ENCODE data around the gene ARHGDIA.

GRCh38 chr17:81865733-81866439 is 5.3 kb downstream of the ARHGDIA start:
- TF ChIP-seq CTCF (IDR thresholded peaks at IDR 0.05): no peak
- TF ChIP-seq POLR2A (IDR thresholded peaks at IDR 0.05): no peak

Data from thyroid gland (tissue), 4 donors.